Upper lobe of left lung (tissue), 4 donors: ENCODE measurements around the gene PCDHB13.
"Not testable (repeated sequence)": the region's sequence is repeated elsewhere in the genome, so short reads cannot be mapped to it uniquely, and the experiment has no call there.

Experiments
- POLR2A ChIP-seq, 4 donors: fragments of 450-650 bp; IDR thresholded peaks; one replicate each; pipeline ENCODE4 v1.5.1; 2016 to 2017; ENCODE audit warnings: antibody characterized with exemption in 4 of 4, mild to moderate bottlenecking in 2 of 4
- POLR2AphosphoS5 ChIP-seq, 2 donors: sonication (generic); formaldehyde crosslinking; IDR thresholded peaks; one replicate each; pipeline ENCODE4 v1.5.1; 2017; ENCODE audit warnings: antibody characterized with exemption in 2 of 2

DNA sequence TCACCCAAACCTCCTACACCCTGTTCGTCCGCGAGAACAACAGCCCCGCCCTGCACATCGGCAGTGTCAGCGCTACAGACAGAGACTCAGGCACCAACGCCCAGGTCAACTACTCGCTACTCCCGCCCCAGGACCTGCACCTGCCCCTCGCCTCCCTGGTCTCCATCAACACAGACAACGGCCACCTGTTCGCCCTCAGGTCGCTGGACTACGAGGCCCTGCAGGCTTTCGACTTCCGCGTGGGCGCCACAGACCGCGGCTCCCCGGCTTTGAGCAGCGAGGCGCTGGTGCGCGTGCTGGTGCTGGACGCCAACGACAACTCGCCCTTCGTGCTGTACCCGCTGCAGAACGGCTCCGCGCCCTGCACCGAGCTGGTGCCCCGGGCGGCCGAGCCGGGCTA, 12.6 kb upstream of the PCDHB13 start:
- not testable (repeated sequence) for TF ChIP-seq POLR2A, POLR2AphosphoS5 (IDR thresholded peaks at IDR 0.05)
